ENCODE measurements around the gene FKBP6.
A peak's percentile ranks its signal among the peaks of the same experiment; 100 is the strongest.
"Not testable (repeated sequence)": the region's sequence is repeated elsewhere in the genome, so short reads cannot be mapped to it uniquely, and the experiment has no call there.

FKBP6 gene

GRCh38 chr7:73324081-73324845 is 3.7 kb upstream of the FKBP6 start:
- DNase-seq: peak; percentile 59 to 93

- DNase-seq: not testable (repeated sequence)
Observed at GRCh38 chr7:73325424-73325823, 2.5 kb upstream of the FKBP6 start.

GRCh38 chr7:73327449-73327848 is 512 bp upstream of the FKBP6 start:
- DNase-seq: not testable (repeated sequence)

- no peak for DNase-seq
Observed at GRCh38 chr7:73328696-73329095, 735 bp downstream of the FKBP6 start.

- DNase-seq: no peak
Observed at GRCh38 chr7:73329861-73330581, 2.1 kb downstream of the FKBP6 start.

GRCh38 chr7:73330772-73331171 is 2.8 kb downstream of the FKBP6 start:
- no peak for DNase-seq

- DNase-seq: no peak
Observed at GRCh38 chr7:73332447-73332846, 4.5 kb downstream of the FKBP6 start.

- no peak for DNase-seq
Observed at GRCh38 chr7:73338321-73338720, 10.4 kb downstream of the FKBP6 start.

- DNase-seq: no peak
Observed at GRCh38 chr7:73340514-73340913, 12.6 kb downstream of the FKBP6 start.

GRCh38 chr7:73341877-73342276 is 13.9 kb downstream of the FKBP6 start:
- DNase-seq: no peak

GRCh38 chr7:73342645-73343044 is 14.7 kb downstream of the FKBP6 start:
- peak in 1 of 2 experiments; percentile 43 for DNase-seq

GRCh38 chr7:73343671-73344380 is 15.9 kb downstream of the FKBP6 start:
- DNase-seq: peak; percentile 22 to 23

- DNase-seq: peak; percentile 63 to 77
Observed at GRCh38 chr7:73345538-73345937, 17.6 kb downstream of the FKBP6 start.

GRCh38 chr7:73345951-73346350 is 18.0 kb downstream of the FKBP6 start:
- peak in 1 of 2 experiments; percentile 71 for DNase-seq

GRCh38 chr7:73349763-73350162 is 21.8 kb downstream of the FKBP6 start:
- no peak for DNase-seq

- no peak for DNase-seq
Observed at GRCh38 chr7:73350306-73351068, 22.5 kb downstream of the FKBP6 start.

GRCh38 chr7:73351447-73352167 is 23.6 kb downstream of the FKBP6 start:
- no peak for DNase-seq

- DNase-seq: no peak
Observed at GRCh38 chr7:73352784-73353183, 24.8 kb downstream of the FKBP6 start.

GRCh38 chr7:73353243-73353642 is 25.3 kb downstream of the FKBP6 start:
- no peak for DNase-seq

- no peak for DNase-seq
Observed at GRCh38 chr7:73354196-73354595, 26.2 kb downstream of the FKBP6 start.

- no peak for DNase-seq
Observed at GRCh38 chr7:73354821-73355220, 26.9 kb downstream of the FKBP6 start.

GRCh38 chr7:73356159-73356558 is 28.2 kb downstream of the FKBP6 start:
- DNase-seq: no peak
